K562 (cell line): ENCODE results near the gene CCDC70.

Source experiments
- ETS1 ChIP-seq: conservative IDR thresholded peaks from 2 replicates; pipeline ENCODE4 v1.6.1; 2011; ENCODE audit warnings: low read depth, mild to moderate bottlenecking, low read length; ENCODE audit not compliant: control insufficient read depth
- JUND ChIP-seq, 2 experiments: IDR thresholded peaks; 2 replicates in 1 of 2; 3 replicates in 1 of 2; pipeline ENCODE4 v1.6.1; 2011; ENCODE audit warnings: borderline replicate concordance in 2 of 2, low read depth in 2 of 2, low read length in 2 of 2, improper control_type of control experiment in 1 of 2, missing biosample characterization in 1 of 2, missing genetic modification characterization in 1 of 2, missing genetic modification reagents in 1 of 2

- TF ChIP-seq ETS1 (no peak), JUND (IDR thresholded peaks at IDR 0.05; ENCODE audit: borderline replicate concordance, low read depth, low read length) (no peak), JUND (tag; IDR thresholded peaks at IDR 0.05; ENCODE audit: borderline replicate concordance, low read depth, low read length) (no peak)
Observed at GRCh38 chr13:51834581-51835171, 27.1 kb upstream of the CCDC70 start.
